Vagina (tissue), 2 donors: ENCODE data around the gene HNRNPH2. TPM values are rescaled to one million over a fixed set of nuclear protein-coding genes. Genes with fewer than 3 reads are reported as not detected.

Source experiments
- DNase-seq, 2 donors: peaks; one replicate each; pipeline ENCODE4 v3.0.0-alpha.2; 2017; ENCODE audit errors: extremely low spot score in 2 of 2
- H3K27ac ChIP-seq: fragments of 200-600 bp; sonication (generic); one replicate; pipeline ENCODE4 v1.5.1; 2019
- H3K27me3 ChIP-seq: fragments of 200-600 bp; sonication (generic); one replicate; pipeline ENCODE4 v1.5.1; 2019
- H3K36me3 ChIP-seq, 2 donors: fragments of 200-600 bp; sonication (generic); one replicate each; pipeline ENCODE4 v1.5.1; 2017 to 2019
- H3K4me1 ChIP-seq: fragments of 200-600 bp; sonication (generic); one replicate; pipeline ENCODE4 v1.5.1; 2019
- H3K4me3 ChIP-seq, 2 donors: fragments of 200-600 bp; sonication (generic); 1 replicate in 1 of 2; 2 replicates in 1 of 2; pipeline ENCODE4 v1.5.1; 2016 to 2019
- H3K9me3 ChIP-seq: fragments of 200-600 bp; sonication (generic); one replicate; pipeline ENCODE4 v1.5.1; 2019
- CTCF ChIP-seq, 3 experiments: fragments of 450-650 bp in 2 of 3; fragments of 200-600 bp in 1 of 3; sonication (generic) in 1 of 3; IDR thresholded peaks; one replicate each; pipeline ENCODE4 v1.5.1; 2017 to 2019; ENCODE audit warnings: antibody characterized with exemption in 3 of 3, mild to moderate bottlenecking in 2 of 3, moderate library complexity in 2 of 3
- POLR2A ChIP-seq, 2 donors: fragments of 450-650 bp; IDR thresholded peaks; one replicate each; pipeline ENCODE4 v1.6.1; 2017; ENCODE audit warnings: antibody characterized with exemption in 2 of 2, mild to moderate bottlenecking in 2 of 2, moderate library complexity in 2 of 2
- POLR2AphosphoS5 ChIP-seq, 2 donors: sonication (generic); formaldehyde crosslinking; IDR thresholded peaks; one replicate each; pipeline ENCODE4 v1.9.0; 2017; ENCODE audit warnings: antibody characterized with exemption in 2 of 2, mild to moderate bottlenecking in 2 of 2, low read depth in 1 of 2; ENCODE audit not compliant: insufficient read depth in 1 of 2
- intact Hi-C: fragments of 100-400 bp; cut with DNase I; formaldehyde crosslinking; loops from one replicate; pipeline ENCODE4 v1.15.1; 2023
- total RNA-seq: library from RNA; depleted of rRNA; stranded (reverse); fragments of >200 nt; gene quantifications from one replicate; pipeline ENCODE4 v1.2.3, GENCODE V29; 2016

The HNRNPH2 gene
- total RNA-seq, 1 donor from 2014 or later: 43.2 TPM

GRCh38 chrX:101407167-101407747 lies 765 bp upstream of the HNRNPH2 start:
- Histone ChIP-seq H3K27ac (peak overlapping the region; percentile 91), H3K4me1 (peaks cover 16% of the 10 kb centered on the region), H3K36me3 (no peaks in the 10 kb centered on the region), H3K4me3 (peak overlapping the region; percentile 54 to 58), H3K27me3 (no peaks in the 10 kb centered on the region), H3K9me3 (no peaks in the 10 kb centered on the region)
- TF ChIP-seq CTCF (IDR thresholded peaks at IDR 0.05) (no peak), POLR2A (IDR thresholded peaks at IDR 0.05) (no peak), POLR2AphosphoS5 (IDR thresholded peaks at IDR 0.05; ENCODE audit: insufficient read depth in 1 of 2, low read depth in 1 of 2) (no peak)
- no peak for DNase-seq
- intact Hi-C loops: no loop called here

- H3K27ac ChIP-seq: peak overlapping the region; percentile 91
- H3K4me3 ChIP-seq: peak overlapping the region; percentile 48 to 54
- peaks cover 16% of the 10 kb centered on the region for H3K4me1 ChIP-seq
- no peaks in the 10 kb centered on the region for H3K27me3 ChIP-seq
- intact Hi-C loops: no loop called here
- no peak for DNase-seq
- H3K36me3 ChIP-seq: no peaks in the 10 kb centered on the region
- no peaks in the 10 kb centered on the region for H3K9me3 ChIP-seq
- TF ChIP-seq POLR2AphosphoS5 (IDR thresholded peaks at IDR 0.05; ENCODE audit: insufficient read depth in 1 of 2, low read depth in 1 of 2) (no peak), POLR2A (IDR thresholded peaks at IDR 0.05) (no peak), CTCF (IDR thresholded peaks at IDR 0.05) (no peak)
Observed at GRCh38 chrX:101408532-101408841, 465 bp downstream of the HNRNPH2 start.

GRCh38 chrX:101409043-101409442 lies 1.0 kb downstream of the HNRNPH2 start:
- intact Hi-C loops: no loop called here
- Histone ChIP-seq H3K4me3 (peak overlapping the region; percentile 48 to 54), H3K4me1 (peaks cover 16% of the 10 kb centered on the region), H3K27me3 (no peaks in the 10 kb centered on the region), H3K9me3 (no peaks in the 10 kb centered on the region), H3K27ac (peak overlapping the region; percentile 91), H3K36me3 (no peaks in the 10 kb centered on the region)
- DNase-seq: no peak
- TF ChIP-seq CTCF (IDR thresholded peaks at IDR 0.05) (no peak), POLR2AphosphoS5 (IDR thresholded peaks at IDR 0.05; ENCODE audit: insufficient read depth in 1 of 2, low read depth in 1 of 2) (no peak), POLR2A (IDR thresholded peaks at IDR 0.05) (no peak)

- H3K27me3 ChIP-seq: no peaks in the 10 kb centered on the region
- no peaks in the 10 kb centered on the region for H3K36me3 ChIP-seq
- no peak overlapping the region for H3K4me3 ChIP-seq
- H3K4me1 ChIP-seq: peaks cover 16% of the 10 kb centered on the region
- DNase-seq: no peak
- intact Hi-C loops: loop anchor here (10.0 kb wide), 1 partner anchor 144 kb away; the partner anchor contains the start of gene ARMCX1
- no peak for TF ChIP-seq POLR2AphosphoS5 (IDR thresholded peaks at IDR 0.05; ENCODE audit: insufficient read depth in 1 of 2, low read depth in 1 of 2)
- TF ChIP-seq POLR2A (IDR thresholded peaks at IDR 0.05): no peak
- TF ChIP-seq CTCF (IDR thresholded peaks at IDR 0.05): no peak
- H3K9me3 ChIP-seq: no peaks in the 10 kb centered on the region
- peak overlapping the region; percentile 25 for H3K27ac ChIP-seq
Observed at GRCh38 chrX:101410461-101410860, 2.4 kb downstream of the HNRNPH2 start.

- intact Hi-C loops: loop anchor here (10.0 kb wide), 1 partner anchor 143 kb away; the partner anchor contains the start of gene ARMCX1
- H3K4me3 ChIP-seq: no peak overlapping the region
- no peak overlapping the region for H3K27ac ChIP-seq
- no peak for DNase-seq
- no peaks in the 10 kb centered on the region for H3K27me3 ChIP-seq
- H3K36me3 ChIP-seq: no peaks in the 10 kb centered on the region
- H3K4me1 ChIP-seq: peaks cover 12% of the 10 kb centered on the region
- no peak for TF ChIP-seq POLR2A (IDR thresholded peaks at IDR 0.05)
- TF ChIP-seq POLR2AphosphoS5 (IDR thresholded peaks at IDR 0.05; ENCODE audit: insufficient read depth in 1 of 2, low read depth in 1 of 2): no peak
- no peak for TF ChIP-seq CTCF (IDR thresholded peaks at IDR 0.05)
- H3K9me3 ChIP-seq: no peaks in the 10 kb centered on the region
Observed at GRCh38 chrX:101411984-101412383, 4.0 kb downstream of the HNRNPH2 start.
